ENCODE results near the gene TNPO1.

TNPO1 gene

GRCh38 chr5:72959257-72959656 is 142.8 kb downstream of the TNPO1 start:
- no peak for TF ChIP-seq CTCF (IDR thresholded peaks at IDR 0.05; ENCODE audit: control insufficient read depth, extremely low read depth, insufficient read depth)
- no peak overlapping the region for H3K4me3 ChIP-seq (ENCODE audit: low read depth, low read length)
- DNase-seq (ENCODE audit: low read depth) = no peak
